Loucy (cell line): ENCODE data around the gene FHAD1.

Source experiments
- H2AFZ ChIP-seq: fragments of 200-600 bp; sonication (generic); 2 replicates; pipeline ENCODE4 v1.6.0; 2016; ENCODE audit warnings: antibody characterized with exemption, mild to moderate bottlenecking, low read length, moderate library complexity
- H3F3A ChIP-seq: fragments of 200-600 bp; 2 replicates; pipeline ENCODE4 v1.6.0; 2016; ENCODE audit warnings: antibody characterized with exemption, low read depth, mild to moderate bottlenecking
- H3K27me3 ChIP-seq: fragments of 200-600 bp; sonication (generic); 2 replicates; pipeline ENCODE4 v1.6.1; 2014; ENCODE audit warnings: low read length, mild to moderate bottlenecking; ENCODE audit not compliant: insufficient read depth, poor library complexity, severe bottlenecking
- H3K36me3 ChIP-seq: fragments of 200-600 bp; sonication (generic); 2 replicates; pipeline ENCODE4 v1.6.1; 2016; ENCODE audit warnings: low read length; ENCODE audit not compliant: insufficient read depth
- H3K4me1 ChIP-seq: fragments of 200-600 bp; sonication (generic); 2 replicates; pipeline ENCODE4 v1.5.1; 2014; ENCODE audit warnings: low read length, mild to moderate bottlenecking; ENCODE audit not compliant: insufficient read depth, poor library complexity, severe bottlenecking
- H3K4me2 ChIP-seq: fragments of 200-600 bp; sonication (generic); 2 replicates; pipeline ENCODE4 v1.6.0; 2014; ENCODE audit warnings: antibody characterized with exemption, low read length, low read depth, mild to moderate bottlenecking; ENCODE audit not compliant: poor library complexity, severe bottlenecking
- H3K4me3 ChIP-seq: fragments of 200-600 bp; sonication (generic); 2 replicates; pipeline ENCODE4 v1.5.1; 2014; ENCODE audit warnings: low read length, mild to moderate bottlenecking, mixed read lengths; ENCODE audit not compliant: poor library complexity, severe bottlenecking
- H3K79me2 ChIP-seq: fragments of 200-600 bp; sonication (generic); 2 replicates; pipeline ENCODE4 v1.6.1; 2014; ENCODE audit warnings: low read length; ENCODE audit not compliant: insufficient read depth
- H3K9ac ChIP-seq: fragments of 200-600 bp; sonication (generic); 2 replicates; pipeline ENCODE4 v1.6.0; 2014; ENCODE audit warnings: mild to moderate bottlenecking, low read depth, low read length, moderate library complexity; ENCODE audit not compliant: poor library complexity, severe bottlenecking
- H3K9me2 ChIP-seq: fragments of 200-600 bp; sonication (generic); replicated peaks from 2 replicates; pipeline ENCODE4 v1.6.1; 2016; ENCODE audit warnings: low read depth, low read length, mixed read lengths
- H3K9me3 ChIP-seq: fragments of 200-600 bp; sonication (generic); 2 replicates; pipeline ENCODE4 v1.6.1; 2014; ENCODE audit warnings: mild to moderate bottlenecking, antibody characterized with exemption, low read length, low read depth; ENCODE audit not compliant: insufficient read depth
- H4K20me1 ChIP-seq: fragments of 200-600 bp; sonication (generic); 2 replicates; pipeline ENCODE4 v1.6.0; 2014; ENCODE audit warnings: antibody characterized with exemption, low read length, mild to moderate bottlenecking; ENCODE audit not compliant: insufficient read depth, poor library complexity, severe bottlenecking
- CTCF ChIP-seq: fragments of 200-600 bp; sonication (generic); conservative IDR thresholded peaks from 2 replicates; pipeline ENCODE4 v1.5.1; 2014; ENCODE audit warnings: mild to moderate bottlenecking, antibody characterized with exemption, low read length
- EZH2phosphoT487 ChIP-seq: fragments of 200-600 bp; IDR thresholded peaks from 2 replicates; pipeline ENCODE4 v1.6.1; 2018; ENCODE audit warnings: antibody characterized with exemption, mild to moderate bottlenecking, moderate library complexity, borderline replicate concordance

FHAD1 gene

GRCh38 chr1:15341634-15342407 lies 94.8 kb downstream of the FHAD1 start:
- H3K79me2 ChIP-seq: no peaks in the 10 kb centered on the region
- peak overlapping the region; percentile 19 for H3K4me2 ChIP-seq
- no peak overlapping the region for H3K9ac ChIP-seq
- no peaks in the 10 kb centered on the region for H4K20me1 ChIP-seq
- TF ChIP-seq EZH2phosphoT487 (no peak), CTCF (no peak)
- no peaks in the 10 kb centered on the region for H3K27me3 ChIP-seq
- H3K4me1 ChIP-seq: peaks cover 12% of the 10 kb centered on the region
- H3K9me3 ChIP-seq: no peaks in the 10 kb centered on the region
- no peak overlapping the region for H3K4me3 ChIP-seq
- peak overlapping the region; percentile 69 for H2AFZ ChIP-seq
- H3F3A ChIP-seq: no peaks in the 10 kb centered on the region
- no peaks in the 10 kb centered on the region for H3K36me3 ChIP-seq
- no peaks in the 10 kb centered on the region for H3K9me2 ChIP-seq

DNA sequence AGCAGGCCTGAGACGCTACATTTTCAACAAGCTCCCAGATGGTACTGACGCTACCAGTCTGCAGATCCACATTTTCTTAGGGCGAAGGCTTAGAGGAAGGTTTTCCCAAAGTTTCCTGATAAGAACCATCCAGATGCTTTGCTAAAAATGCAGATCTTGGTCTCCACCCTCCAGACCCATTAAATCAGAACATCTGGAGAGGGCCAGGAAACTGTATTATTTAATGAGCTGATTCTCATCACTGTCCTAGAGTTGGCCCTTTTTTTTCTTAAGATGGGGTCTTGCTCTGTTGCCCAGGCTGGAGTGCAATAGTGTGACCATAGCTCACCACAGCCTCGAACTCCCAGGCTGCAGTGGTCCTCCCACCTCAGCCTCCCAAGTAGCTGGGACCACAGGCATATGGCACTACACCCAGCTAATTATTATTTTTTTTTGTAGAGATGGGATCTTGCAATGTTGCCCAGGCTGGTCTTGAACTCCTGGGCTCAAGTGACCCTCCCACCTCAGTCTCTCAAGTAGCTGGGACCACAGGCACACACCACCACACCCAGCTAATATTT lies 95.5 kb downstream of the FHAD1 start:
- H3F3A ChIP-seq: no peaks in the 10 kb centered on the region
- no peaks in the 10 kb centered on the region for H3K79me2 ChIP-seq
- H3K4me3 ChIP-seq: no peak overlapping the region
- peak overlapping the region; percentile 69; the same call in 1 of the 2 replicates for H2AFZ ChIP-seq
- no peaks in the 10 kb centered on the region for H4K20me1 ChIP-seq
- H3K36me3 ChIP-seq: no peaks in the 10 kb centered on the region
- H3K4me1 ChIP-seq: peaks cover 17% of the 10 kb centered on the region
- TF ChIP-seq CTCF (no peak), EZH2phosphoT487 (no peak)
- H3K27me3 ChIP-seq: no peaks in the 10 kb centered on the region
- H3K4me2 ChIP-seq: peak overlapping the region; percentile 19
- no peaks in the 10 kb centered on the region for H3K9me3 ChIP-seq
- no peak overlapping the region for H3K9ac ChIP-seq
- H3K9me2 ChIP-seq: no peaks in the 10 kb centered on the region

DNA sequence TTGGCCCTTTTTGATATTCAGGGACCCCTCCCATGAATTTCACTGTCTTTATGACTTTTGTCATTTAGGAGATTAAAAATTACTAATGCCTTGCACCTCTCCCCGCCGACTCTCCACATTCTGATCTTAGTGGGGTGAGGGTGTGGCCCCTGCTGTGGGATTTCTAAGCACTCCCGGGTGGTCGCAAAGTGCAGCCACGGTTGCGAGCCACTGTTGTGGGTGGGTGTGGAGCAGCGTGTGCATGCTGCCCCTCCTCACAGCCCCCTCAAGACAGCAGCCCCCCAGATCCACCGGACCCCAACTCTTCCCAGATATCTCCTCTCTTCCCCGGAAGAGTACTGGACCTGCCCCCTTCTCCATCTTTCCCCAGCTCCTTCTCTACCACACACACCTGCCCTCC lies 96.1 kb downstream of the FHAD1 start:
- H3K4me2 ChIP-seq: no peak overlapping the region
- H3F3A ChIP-seq: no peaks in the 10 kb centered on the region
- H3K4me1 ChIP-seq: peaks cover 23% of the 10 kb centered on the region
- H3K9ac ChIP-seq: no peak overlapping the region
- no peak for TF ChIP-seq CTCF
- no peak for TF ChIP-seq EZH2phosphoT487
- no peak overlapping the region for H2AFZ ChIP-seq
- H3K36me3 ChIP-seq: no peaks in the 10 kb centered on the region
- H3K9me2 ChIP-seq: no peaks in the 10 kb centered on the region
- no peaks in the 10 kb centered on the region for H3K27me3 ChIP-seq
- H4K20me1 ChIP-seq: no peaks in the 10 kb centered on the region
- H3K9me3 ChIP-seq: no peaks in the 10 kb centered on the region
- no peaks in the 10 kb centered on the region for H3K79me2 ChIP-seq
- no peak overlapping the region for H3K4me3 ChIP-seq
